K562 (cell line): ENCODE data around the gene VGLL3.

Source experiments
- ATF7 ChIP-seq: fragments of 450-650 bp; IDR thresholded peaks from 2 replicates; pipeline ENCODE4 v1.7.1; 2014; ENCODE audit warnings: mild to moderate bottlenecking, moderate library complexity
- ZBED1 ChIP-seq: IDR thresholded peaks from 2 replicates; pipeline ENCODE4 v1.6.1; 2014
- ZC3H11A ChIP-seq: IDR thresholded peaks from 2 replicates; pipeline ENCODE4 v1.6.1; 2012; ENCODE audit warnings: low read depth, low read length, improper control_type of control experiment
- ZNF263 ChIP-seq: sonication (generic); formaldehyde crosslinking; IDR thresholded peaks from 2 replicates; pipeline ENCODE4 v1.8.0; 2022; ENCODE audit warnings: mild to moderate bottlenecking, missing genetic modification reagents, borderline replicate concordance
- ZNF785 ChIP-seq: fragments of 250-450 bp; sonication (Bioruptor Pico); IDR thresholded peaks from 2 replicates; pipeline ENCODE4 v1.4.0; 2020; ENCODE audit warnings: mild to moderate bottlenecking
- TF ChIP-seq, protein P1 (sequence below): sonication (generic); formaldehyde crosslinking; IDR thresholded peaks from 2 replicates; pipeline ENCODE4 v1.8.1; 2022; ENCODE audit warnings: missing genetic modification reagents
- TF ChIP-seq, protein P2 (sequence below), 3 experiments: IDR thresholded peaks in 2 of 3; conservative IDR thresholded peaks in 1 of 3; 2 replicates each; pipeline ENCODE4 v1.5.1; 2011 to 2012; ENCODE audit warnings: low read length in 3 of 3, mild to moderate bottlenecking in 3 of 3, control low read depth in 2 of 3, improper control_type of control experiment in 1 of 3, inconsistent platforms in 1 of 3, low read depth in 1 of 3, mixed read lengths in 1 of 3, moderate library complexity in 1 of 3; ENCODE audit not compliant: insufficient read depth in 2 of 3
- TF ChIP-seq, protein P3 (sequence below), 2 experiments: fragments of 450-650 bp in 1 of 2; IDR thresholded peaks; 2 replicates each; pipeline ENCODE4 v1.6.1; 2011 to 2017; ENCODE audit warnings: low read depth in 2 of 2, antibody characterized with exemption in 1 of 2, borderline replicate concordance in 1 of 2, low read length in 1 of 2, mild to moderate bottlenecking in 1 of 2, mixed read lengths in 1 of 2; ENCODE audit not compliant: control insufficient read depth in 1 of 2
- TF ChIP-seq, protein P4 (sequence below): fragments of 450-650 bp; IDR thresholded peaks from 2 replicates; pipeline ENCODE4 v1.6.1; 2017; ENCODE audit warnings: antibody characterized with exemption, mild to moderate bottlenecking
- TF ChIP-seq, protein P5 (sequence below): fragments of 250-450 bp; sonication (Bioruptor Pico); IDR thresholded peaks from 2 replicates; pipeline ENCODE4 v1.4.0; 2020
- TF ChIP-seq, protein P6 (sequence below): fragments of 250-450 bp; sonication (Bioruptor Pico); IDR thresholded peaks from 2 replicates; pipeline ENCODE4 v1.5.0; 2020; ENCODE audit warnings: mild to moderate bottlenecking
- TF ChIP-seq, protein P7 (sequence below): fragments of 450-650 bp; formaldehyde crosslinking; conservative IDR thresholded peaks from 2 replicates; pipeline ENCODE4 v1.4.0; 2022; ENCODE audit warnings: mild to moderate bottlenecking, missing genetic modification characterization
- TF ChIP-seq, protein P8 (sequence below): fragments of 250-450 bp; sonication (Bioruptor Pico); IDR thresholded peaks from 2 replicates; pipeline ENCODE4 v1.8.0; 2022; ENCODE audit warnings: inconsistent platforms

DNA sequence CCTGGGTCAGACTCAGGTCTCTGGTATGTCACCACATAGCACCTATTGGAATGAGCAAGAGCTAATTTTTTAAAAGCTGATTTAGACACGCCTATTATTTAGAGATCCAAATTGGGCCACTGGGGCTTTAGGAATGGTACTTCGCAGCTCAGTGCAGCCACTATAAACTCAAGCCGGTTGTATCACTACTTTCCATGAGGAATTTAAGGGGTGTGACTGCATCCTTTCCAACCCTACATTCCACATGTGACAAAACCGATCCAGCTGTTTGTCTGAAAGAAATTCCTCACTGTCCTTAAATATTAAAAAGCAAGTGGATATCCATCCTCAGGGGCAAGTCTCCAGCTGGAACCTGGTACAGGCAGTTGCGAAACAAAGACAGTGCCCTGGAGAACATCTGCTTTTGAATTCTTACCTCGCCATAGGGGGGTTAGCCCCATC is 12.8 kb downstream of the VGLL3 start:
- TF ChIP-seq, protein P1, sequence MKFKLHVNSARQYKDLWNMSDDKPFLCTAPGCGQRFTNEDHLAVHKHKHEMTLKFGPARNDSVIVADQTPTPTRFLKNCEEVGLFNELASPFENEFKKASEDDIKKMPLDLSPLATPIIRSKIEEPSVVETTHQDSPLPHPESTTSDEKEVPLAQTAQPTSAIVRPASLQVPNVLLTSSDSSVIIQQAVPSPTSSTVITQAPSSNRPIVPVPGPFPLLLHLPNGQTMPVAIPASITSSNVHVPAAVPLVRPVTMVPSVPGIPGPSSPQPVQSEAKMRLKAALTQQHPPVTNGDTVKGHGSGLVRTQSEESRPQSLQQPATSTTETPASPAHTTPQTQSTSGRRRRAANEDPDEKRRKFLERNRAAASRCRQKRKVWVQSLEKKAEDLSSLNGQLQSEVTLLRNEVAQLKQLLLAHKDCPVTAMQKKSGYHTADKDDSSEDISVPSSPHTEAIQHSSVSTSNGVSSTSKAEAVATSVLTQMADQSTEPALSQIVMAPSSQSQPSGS (CRISPR knock-in tag): no peak
- no peak for TF ChIP-seq ZNF785 (CRISPR knock-in tag)
- no peak for TF ChIP-seq ATF7
- TF ChIP-seq, protein P2, sequence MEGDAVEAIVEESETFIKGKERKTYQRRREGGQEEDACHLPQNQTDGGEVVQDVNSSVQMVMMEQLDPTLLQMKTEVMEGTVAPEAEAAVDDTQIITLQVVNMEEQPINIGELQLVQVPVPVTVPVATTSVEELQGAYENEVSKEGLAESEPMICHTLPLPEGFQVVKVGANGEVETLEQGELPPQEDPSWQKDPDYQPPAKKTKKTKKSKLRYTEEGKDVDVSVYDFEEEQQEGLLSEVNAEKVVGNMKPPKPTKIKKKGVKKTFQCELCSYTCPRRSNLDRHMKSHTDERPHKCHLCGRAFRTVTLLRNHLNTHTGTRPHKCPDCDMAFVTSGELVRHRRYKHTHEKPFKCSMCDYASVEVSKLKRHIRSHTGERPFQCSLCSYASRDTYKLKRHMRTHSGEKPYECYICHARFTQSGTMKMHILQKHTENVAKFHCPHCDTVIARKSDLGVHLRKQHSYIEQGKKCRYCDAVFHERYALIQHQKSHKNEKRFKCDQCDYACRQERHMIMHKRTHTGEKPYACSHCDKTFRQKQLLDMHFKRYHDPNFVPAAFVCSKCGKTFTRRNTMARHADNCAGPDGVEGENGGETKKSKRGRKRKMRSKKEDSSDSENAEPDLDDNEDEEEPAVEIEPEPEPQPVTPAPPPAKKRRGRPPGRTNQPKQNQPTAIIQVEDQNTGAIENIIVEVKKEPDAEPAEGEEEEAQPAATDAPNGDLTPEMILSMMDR (IDR thresholded peaks at IDR 0.05 in 2 of 3, conservative IDR thresholded peaks at IDR 0.05 in 1 of 3; ENCODE audit: insufficient read depth in 2 of 3, low read depth in 1 of 3, low read length in 3 of 3): no peak
- TF ChIP-seq, protein P3, sequence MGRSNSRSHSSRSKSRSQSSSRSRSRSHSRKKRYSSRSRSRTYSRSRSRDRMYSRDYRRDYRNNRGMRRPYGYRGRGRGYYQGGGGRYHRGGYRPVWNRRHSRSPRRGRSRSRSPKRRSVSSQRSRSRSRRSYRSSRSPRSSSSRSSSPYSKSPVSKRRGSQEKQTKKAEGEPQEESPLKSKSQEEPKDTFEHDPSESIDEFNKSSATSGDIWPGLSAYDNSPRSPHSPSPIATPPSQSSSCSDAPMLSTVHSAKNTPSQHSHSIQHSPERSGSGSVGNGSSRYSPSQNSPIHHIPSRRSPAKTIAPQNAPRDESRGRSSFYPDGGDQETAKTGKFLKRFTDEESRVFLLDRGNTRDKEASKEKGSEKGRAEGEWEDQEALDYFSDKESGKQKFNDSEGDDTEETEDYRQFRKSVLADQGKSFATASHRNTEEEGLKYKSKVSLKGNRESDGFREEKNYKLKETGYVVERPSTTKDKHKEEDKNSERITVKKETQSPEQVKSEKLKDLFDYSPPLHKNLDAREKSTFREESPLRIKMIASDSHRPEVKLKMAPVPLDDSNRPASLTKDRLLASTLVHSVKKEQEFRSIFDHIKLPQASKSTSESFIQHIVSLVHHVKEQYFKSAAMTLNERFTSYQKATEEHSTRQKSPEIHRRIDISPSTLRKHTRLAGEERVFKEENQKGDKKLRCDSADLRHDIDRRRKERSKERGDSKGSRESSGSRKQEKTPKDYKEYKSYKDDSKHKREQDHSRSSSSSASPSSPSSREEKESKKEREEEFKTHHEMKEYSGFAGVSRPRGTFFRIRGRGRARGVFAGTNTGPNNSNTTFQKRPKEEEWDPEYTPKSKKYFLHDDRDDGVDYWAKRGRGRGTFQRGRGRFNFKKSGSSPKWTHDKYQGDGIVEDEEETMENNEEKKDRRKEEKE (IDR thresholded peaks at IDR 0.05; ENCODE audit: borderline replicate concordance in 1 of 2, control insufficient read depth in 1 of 2, low read depth in 2 of 2, low read length in 1 of 2): no peak
- TF ChIP-seq, protein P4, sequence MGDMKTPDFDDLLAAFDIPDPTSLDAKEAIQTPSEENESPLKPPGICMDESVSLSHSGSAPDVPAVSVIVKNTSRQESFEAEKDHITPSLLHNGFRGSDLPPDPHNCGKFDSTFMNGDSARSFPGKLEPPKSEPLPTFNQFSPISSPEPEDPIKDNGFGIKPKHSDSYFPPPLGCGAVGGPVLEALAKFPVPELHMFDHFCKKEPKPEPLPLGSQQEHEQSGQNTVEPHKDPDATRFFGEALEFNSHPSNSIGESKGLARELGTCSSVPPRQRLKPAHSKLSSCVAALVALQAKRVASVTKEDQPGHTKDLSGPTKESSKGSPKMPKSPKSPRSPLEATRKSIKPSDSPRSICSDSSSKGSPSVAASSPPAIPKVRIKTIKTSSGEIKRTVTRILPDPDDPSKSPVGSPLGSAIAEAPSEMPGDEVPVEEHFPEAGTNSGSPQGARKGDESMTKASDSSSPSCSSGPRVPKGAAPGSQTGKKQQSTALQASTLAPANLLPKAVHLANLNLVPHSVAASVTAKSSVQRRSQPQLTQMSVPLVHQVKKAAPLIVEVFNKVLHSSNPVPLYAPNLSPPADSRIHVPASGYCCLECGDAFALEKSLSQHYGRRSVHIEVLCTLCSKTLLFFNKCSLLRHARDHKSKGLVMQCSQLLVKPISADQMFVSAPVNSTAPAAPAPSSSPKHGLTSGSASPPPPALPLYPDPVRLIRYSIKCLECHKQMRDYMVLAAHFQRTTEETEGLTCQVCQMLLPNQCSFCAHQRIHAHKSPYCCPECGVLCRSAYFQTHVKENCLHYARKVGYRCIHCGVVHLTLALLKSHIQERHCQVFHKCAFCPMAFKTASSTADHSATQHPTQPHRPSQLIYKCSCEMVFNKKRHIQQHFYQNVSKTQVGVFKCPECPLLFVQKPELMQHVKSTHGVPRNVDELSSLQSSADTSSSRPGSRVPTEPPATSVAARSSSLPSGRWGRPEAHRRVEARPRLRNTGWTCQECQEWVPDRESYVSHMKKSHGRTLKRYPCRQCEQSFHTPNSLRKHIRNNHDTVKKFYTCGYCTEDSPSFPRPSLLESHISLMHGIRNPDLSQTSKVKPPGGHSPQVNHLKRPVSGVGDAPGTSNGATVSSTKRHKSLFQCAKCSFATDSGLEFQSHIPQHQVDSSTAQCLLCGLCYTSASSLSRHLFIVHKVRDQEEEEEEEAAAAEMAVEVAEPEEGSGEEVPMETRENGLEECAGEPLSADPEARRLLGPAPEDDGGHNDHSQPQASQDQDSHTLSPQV: no peak
- TF ChIP-seq, protein P5, sequence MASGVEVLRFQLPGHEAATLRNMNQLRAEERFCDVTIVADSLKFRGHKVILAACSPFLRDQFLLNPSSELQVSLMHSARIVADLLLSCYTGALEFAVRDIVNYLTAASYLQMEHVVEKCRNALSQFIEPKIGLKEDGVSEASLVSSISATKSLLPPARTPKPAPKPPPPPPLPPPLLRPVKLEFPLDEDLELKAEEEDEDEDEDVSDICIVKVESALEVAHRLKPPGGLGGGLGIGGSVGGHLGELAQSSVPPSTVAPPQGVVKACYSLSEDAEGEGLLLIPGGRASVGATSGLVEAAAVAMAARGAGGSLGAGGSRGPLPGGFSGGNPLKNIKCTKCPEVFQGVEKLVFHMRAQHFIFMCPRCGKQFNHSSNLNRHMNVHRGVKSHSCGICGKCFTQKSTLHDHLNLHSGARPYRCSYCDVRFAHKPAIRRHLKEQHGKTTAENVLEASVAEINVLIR: no peak
- TF ChIP-seq, protein P6, sequence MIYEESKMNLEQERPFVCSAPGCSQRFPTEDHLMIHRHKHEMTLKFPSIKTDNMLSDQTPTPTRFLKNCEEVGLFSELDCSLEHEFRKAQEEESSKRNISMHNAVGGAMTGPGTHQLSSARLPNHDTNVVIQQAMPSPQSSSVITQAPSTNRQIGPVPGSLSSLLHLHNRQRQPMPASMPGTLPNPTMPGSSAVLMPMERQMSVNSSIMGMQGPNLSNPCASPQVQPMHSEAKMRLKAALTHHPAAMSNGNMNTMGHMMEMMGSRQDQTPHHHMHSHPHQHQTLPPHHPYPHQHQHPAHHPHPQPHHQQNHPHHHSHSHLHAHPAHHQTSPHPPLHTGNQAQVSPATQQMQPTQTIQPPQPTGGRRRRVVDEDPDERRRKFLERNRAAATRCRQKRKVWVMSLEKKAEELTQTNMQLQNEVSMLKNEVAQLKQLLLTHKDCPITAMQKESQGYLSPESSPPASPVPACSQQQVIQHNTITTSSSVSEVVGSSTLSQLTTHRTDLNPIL: no peak
- no peak for TF ChIP-seq ZBED1
- TF ChIP-seq, protein P7, sequence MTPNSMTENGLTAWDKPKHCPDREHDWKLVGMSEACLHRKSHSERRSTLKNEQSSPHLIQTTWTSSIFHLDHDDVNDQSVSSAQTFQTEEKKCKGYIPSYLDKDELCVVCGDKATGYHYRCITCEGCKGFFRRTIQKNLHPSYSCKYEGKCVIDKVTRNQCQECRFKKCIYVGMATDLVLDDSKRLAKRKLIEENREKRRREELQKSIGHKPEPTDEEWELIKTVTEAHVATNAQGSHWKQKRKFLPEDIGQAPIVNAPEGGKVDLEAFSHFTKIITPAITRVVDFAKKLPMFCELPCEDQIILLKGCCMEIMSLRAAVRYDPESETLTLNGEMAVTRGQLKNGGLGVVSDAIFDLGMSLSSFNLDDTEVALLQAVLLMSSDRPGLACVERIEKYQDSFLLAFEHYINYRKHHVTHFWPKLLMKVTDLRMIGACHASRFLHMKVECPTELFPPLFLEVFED (CRISPR knock-in tag): no peak
- TF ChIP-seq ZNF263 (CRISPR knock-in tag): no peak
- no peak for TF ChIP-seq ZC3H11A
- TF ChIP-seq, protein P8, sequence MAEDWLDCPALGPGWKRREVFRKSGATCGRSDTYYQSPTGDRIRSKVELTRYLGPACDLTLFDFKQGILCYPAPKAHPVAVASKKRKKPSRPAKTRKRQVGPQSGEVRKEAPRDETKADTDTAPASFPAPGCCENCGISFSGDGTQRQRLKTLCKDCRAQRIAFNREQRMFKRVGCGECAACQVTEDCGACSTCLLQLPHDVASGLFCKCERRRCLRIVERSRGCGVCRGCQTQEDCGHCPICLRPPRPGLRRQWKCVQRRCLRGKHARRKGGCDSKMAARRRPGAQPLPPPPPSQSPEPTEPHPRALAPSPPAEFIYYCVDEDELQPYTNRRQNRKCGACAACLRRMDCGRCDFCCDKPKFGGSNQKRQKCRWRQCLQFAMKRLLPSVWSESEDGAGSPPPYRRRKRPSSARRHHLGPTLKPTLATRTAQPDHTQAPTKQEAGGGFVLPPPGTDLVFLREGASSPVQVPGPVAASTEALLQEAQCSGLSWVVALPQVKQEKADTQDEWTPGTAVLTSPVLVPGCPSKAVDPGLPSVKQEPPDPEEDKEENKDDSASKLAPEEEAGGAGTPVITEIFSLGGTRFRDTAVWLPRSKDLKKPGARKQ (CRISPR knock-in tag): no peak
